Peyer's patch (tissue), 4 donors: ENCODE measurements around the gene GRID2. TPM values are rescaled to one million over a fixed set of nuclear protein-coding genes. Genes with fewer than 3 reads are reported as not detected.

Source experiments
- DNase-seq, 3 donors: peaks; one replicate each; pipeline ENCODE4 v3.0.0-alpha.2; 2017 to 2019
- H3K27ac ChIP-seq, 4 donors: fragments of 200-600 bp; sonication (generic); one replicate each; pipeline ENCODE4 v1.5.1; 2016 to 2019
- H3K27me3 ChIP-seq, 2 donors: fragments of 200-600 bp; sonication (generic); one replicate each; pipeline ENCODE4 v1.5.1; 2019
- H3K36me3 ChIP-seq, 3 donors: fragments of 200-600 bp; sonication (generic); one replicate each; pipeline ENCODE4 v1.5.1; 2016 to 2019
- H3K4me1 ChIP-seq, 4 donors: fragments of 200-600 bp; sonication (generic); one replicate each; pipeline ENCODE4 v1.5.1; 2016 to 2019
- H3K4me3 ChIP-seq, 4 donors: fragments of 200-600 bp; sonication (generic); 1 replicate in 3 of 4; 2 replicates in 1 of 4; pipeline ENCODE4 v1.5.1; 2016 to 2019; ENCODE audit warnings: mild to moderate bottlenecking in 1 of 4
- H3K9me3 ChIP-seq, 4 donors: fragments of 200-600 bp; sonication (generic); one replicate each; pipeline ENCODE4 v1.5.1; 2016 to 2019; ENCODE audit warnings: mild to moderate bottlenecking in 1 of 4
- CTCF ChIP-seq, 6 experiments: fragments of 450-650 bp in 4 of 6; fragments of 200-600 bp in 2 of 6; sonication (generic) in 1 of 6; IDR thresholded peaks; one replicate each; pipeline ENCODE4 v1.5.1; 2017 to 2019; ENCODE audit warnings: antibody characterized with exemption in 6 of 6, mild to moderate bottlenecking in 3 of 6, moderate library complexity in 1 of 6
- POLR2A ChIP-seq, 2 donors: fragments of 450-650 bp; IDR thresholded peaks; one replicate each; pipeline ENCODE4 v1.5.1; 2017; ENCODE audit warnings: antibody characterized with exemption in 2 of 2, mild to moderate bottlenecking in 2 of 2, moderate library complexity in 2 of 2
- total RNA-seq, 4 donors: library from RNA; depleted of rRNA; stranded (reverse); fragments of >200 nt; gene quantifications; one replicate each; pipeline ENCODE4 v1.1.0, GENCODE V29; 2016

GRID2 gene
- total RNA-seq, 4 donors from 2014 or later: 0.54 TPM; not detected in 3

- peak in 3 of 6 experiments; percentile 38 to 61 (median 49) for TF ChIP-seq CTCF (IDR thresholded peaks at IDR 0.05)
- no peak for TF ChIP-seq POLR2A (IDR thresholded peaks at IDR 0.05)
- Histone ChIP-seq H3K4me3 (no peak overlapping the region), H3K4me1 (no peaks in the 10 kb centered on the region), H3K27me3 (no peaks in the 10 kb centered on the region), H3K36me3 (no peaks in the 10 kb centered on the region), H3K9me3 (no peaks in the 10 kb centered on the region), H3K27ac (no peak overlapping the region)
- no peak for DNase-seq
Measured at GRCh38 chr4:93199492-93199891, 895.7 kb downstream of the GRID2 start.

GRCh38 chr4:93201471-93202096 is 897.8 kb downstream of the GRID2 start:
- H3K9me3 ChIP-seq: no peaks in the 10 kb centered on the region
- H3K27ac ChIP-seq: no peak overlapping the region

GRCh38 chr4:93203708-93204107 is 899.9 kb downstream of the GRID2 start:
- TF ChIP-seq POLR2A (IDR thresholded peaks at IDR 0.05) (no peak), CTCF (IDR thresholded peaks at IDR 0.05) (no peak)
- H3K36me3 ChIP-seq: no peaks in the 10 kb centered on the region
- no peaks in the 10 kb centered on the region for H3K4me1 ChIP-seq
- no peak for DNase-seq
- H3K9me3 ChIP-seq: no peaks in the 10 kb centered on the region
- H3K27ac ChIP-seq: no peak overlapping the region
- H3K4me3 ChIP-seq: no peak overlapping the region
- H3K27me3 ChIP-seq: no peaks in the 10 kb centered on the region

More at GRCh38 chr4:93201471-93202096, 897.8 kb downstream of the GRID2 start:
- no peak overlapping the region for H3K4me3 ChIP-seq
- H3K36me3 ChIP-seq: no peaks in the 10 kb centered on the region
- DNase-seq: no peak
- H3K27me3 ChIP-seq: no peaks in the 10 kb centered on the region
- no peak for TF ChIP-seq CTCF (IDR thresholded peaks at IDR 0.05)
- no peak for TF ChIP-seq POLR2A (IDR thresholded peaks at IDR 0.05)
- no peaks in the 10 kb centered on the region for H3K4me1 ChIP-seq

GRCh38 chr4:93212250-93212649 is 908.5 kb downstream of the GRID2 start:
- DNase-seq: no peak
- no peak for TF ChIP-seq CTCF (IDR thresholded peaks at IDR 0.05)
- no peak for TF ChIP-seq POLR2A (IDR thresholded peaks at IDR 0.05)
- Histone ChIP-seq H3K4me1 (no peaks in the 10 kb centered on the region), H3K9me3 (no peaks in the 10 kb centered on the region), H3K4me3 (no peak overlapping the region), H3K27me3 (no peaks in the 10 kb centered on the region), H3K27ac (no peak overlapping the region), H3K36me3 (no peaks in the 10 kb centered on the region)

GRCh38 chr4:93216646-93217045 is 912.9 kb downstream of the GRID2 start:
- Histone ChIP-seq H3K36me3 (no peaks in the 10 kb centered on the region), H3K27ac (no peak overlapping the region), H3K4me1 (no peaks in the 10 kb centered on the region), H3K9me3 (no peaks in the 10 kb centered on the region), H3K4me3 (no peak overlapping the region), H3K27me3 (no peaks in the 10 kb centered on the region)
- no peak for DNase-seq
- TF ChIP-seq POLR2A (IDR thresholded peaks at IDR 0.05): no peak
- TF ChIP-seq CTCF (IDR thresholded peaks at IDR 0.05): no peak

- no peak for TF ChIP-seq CTCF (IDR thresholded peaks at IDR 0.05)
- TF ChIP-seq POLR2A (IDR thresholded peaks at IDR 0.05): no peak
- Histone ChIP-seq H3K27ac (no peak overlapping the region), H3K4me3 (no peak overlapping the region), H3K36me3 (no peaks in the 10 kb centered on the region), H3K9me3 (no peaks in the 10 kb centered on the region), H3K4me1 (no peaks in the 10 kb centered on the region), H3K27me3 (no peaks in the 10 kb centered on the region)
- DNase-seq: no peak
Measured at GRCh38 chr4:93217431-93217830, 913.7 kb downstream of the GRID2 start.
